ENCODE measurements around the gene LRRIQ1.
"Not testable (repeated sequence)": the region's sequence is repeated elsewhere in the genome, so short reads cannot be mapped to it uniquely, and the experiment has no call there.

The LRRIQ1 gene

DNA sequence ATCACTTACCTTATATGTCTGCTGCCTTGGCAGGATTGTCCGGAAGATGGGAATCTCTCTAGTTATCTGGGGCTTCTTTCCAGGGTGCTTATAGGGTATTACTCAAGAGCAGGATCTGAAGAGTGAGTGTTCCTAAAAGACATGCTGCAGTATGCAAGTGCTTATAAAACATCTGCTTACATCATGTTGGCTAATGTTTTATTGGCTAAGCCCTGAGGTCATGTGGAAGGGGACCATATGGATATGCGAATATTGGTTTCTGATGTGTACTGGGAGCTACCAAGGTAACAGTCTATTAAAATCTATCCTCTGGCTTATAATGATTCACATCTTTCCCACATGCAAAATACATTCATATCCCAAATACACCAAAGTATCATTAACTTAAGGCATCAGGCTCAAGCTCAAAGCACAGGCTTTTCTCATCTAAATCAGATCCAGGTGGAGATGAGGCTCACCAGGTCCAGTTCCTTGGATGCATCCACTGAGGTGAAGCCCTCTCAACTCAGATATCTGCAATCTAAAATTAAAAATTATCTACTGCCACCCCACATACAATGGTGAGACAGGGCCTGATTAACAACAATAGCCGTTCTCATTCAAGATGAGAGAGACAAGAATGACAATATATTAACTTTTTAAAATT, 29.8 kb downstream of the LRRIQ1 start:
- no peak for DNase-seq

DNA sequence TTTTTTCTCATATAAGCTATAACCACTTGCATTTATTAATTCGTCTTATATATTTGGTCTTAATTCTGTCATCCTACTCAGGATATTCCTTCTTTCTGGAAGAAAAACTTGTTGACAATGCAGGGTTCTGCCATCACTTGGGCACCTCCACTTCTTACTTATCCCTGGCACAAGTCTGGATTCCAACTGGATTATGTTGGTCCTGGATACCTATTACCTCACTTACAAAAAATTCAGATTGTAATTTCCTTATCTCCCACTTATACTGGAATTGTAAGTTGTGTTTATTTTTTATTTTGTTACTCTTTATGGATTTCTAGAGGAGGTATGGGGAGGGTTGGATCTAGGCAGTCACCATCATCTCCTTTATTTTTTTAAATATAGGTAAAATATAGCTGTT, 36.7 kb downstream of the LRRIQ1 start:
- no peak for DNase-seq

GRCh38 chr12:85076688-85077430, 40.7 kb downstream of the LRRIQ1 start:
- DNase-seq: peak; percentile 65

GRCh38 chr12:85085066-85085465, 48.9 kb downstream of the LRRIQ1 start:
- DNase-seq: no peak

DNA sequence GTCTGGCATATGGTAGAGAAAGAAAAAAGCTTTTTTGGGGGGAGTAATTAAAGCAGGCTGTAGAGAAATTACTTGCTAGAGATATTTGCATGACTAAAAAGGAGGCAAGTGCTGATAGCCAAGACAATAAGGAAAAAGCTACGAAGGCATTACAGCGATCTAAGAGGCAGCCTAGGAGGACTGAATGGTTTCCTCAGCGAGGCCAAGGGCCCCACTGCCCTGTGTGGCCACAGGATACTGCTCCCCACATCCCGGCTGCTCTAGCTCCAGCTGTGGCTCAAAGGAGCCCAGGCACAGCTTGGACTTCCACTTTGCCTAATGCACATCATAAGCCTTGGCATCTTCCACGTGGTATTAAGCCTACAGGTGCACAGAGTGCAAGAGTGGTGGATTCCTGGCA, 53.6 kb downstream of the LRRIQ1 start:
- DNase-seq: no peak

GRCh38 chr12:85092814-85093370, 56.7 kb downstream of the LRRIQ1 start:
- no peak for DNase-seq

- no peak for DNase-seq
Observed at GRCh38 chr12:85095501-85095900, 59.4 kb downstream of the LRRIQ1 start.

- no peak for DNase-seq
Observed at GRCh38 chr12:85130646-85131045, 94.5 kb downstream of the LRRIQ1 start.

DNA sequence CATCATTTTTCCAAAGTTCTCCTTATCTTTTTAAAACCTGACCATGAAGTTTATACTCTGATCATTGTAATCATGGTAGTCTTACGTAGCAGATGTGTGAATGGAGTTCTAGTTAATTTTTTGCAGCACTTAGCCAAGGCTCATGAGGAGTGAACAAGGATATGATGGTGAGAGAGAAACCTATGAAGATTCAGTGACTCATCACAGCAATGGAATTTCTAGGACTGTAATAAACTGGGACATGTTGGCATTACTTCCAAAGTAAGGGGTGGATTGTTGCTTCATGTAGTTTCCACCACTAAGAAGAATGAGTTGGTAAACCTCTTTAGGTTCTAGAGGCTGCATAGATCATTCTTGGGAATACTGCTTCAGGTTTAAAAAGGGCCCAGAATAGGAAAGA, 102.7 kb downstream of the LRRIQ1 start:
- DNase-seq: no peak

DNA sequence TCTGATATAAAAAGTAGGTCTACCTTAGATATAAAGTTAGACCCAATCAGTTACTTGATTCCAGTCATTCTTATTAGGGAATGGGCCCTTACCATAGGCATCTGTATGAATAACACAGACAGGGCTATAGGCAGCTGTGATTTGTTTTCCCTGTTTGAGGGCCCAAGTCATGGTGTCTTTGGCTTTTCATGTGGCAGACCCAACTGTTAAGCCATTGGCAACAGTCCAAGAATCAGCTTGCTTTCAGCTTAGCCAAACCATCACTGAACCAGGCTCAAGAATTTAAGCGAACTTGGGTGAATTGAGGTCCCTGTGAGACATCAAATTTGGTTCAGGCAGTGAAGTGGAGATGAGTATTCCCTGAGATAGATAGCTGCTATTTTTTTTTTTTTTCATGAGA, 111.2 kb downstream of the LRRIQ1 start:
- DNase-seq: no peak

- DNase-seq: no peak
Observed at GRCh38 chr12:85152311-85152729, 116.2 kb downstream of the LRRIQ1 start.

GRCh38 chr12:85155791-85156190, 119.6 kb downstream of the LRRIQ1 start:
- DNase-seq: peak; percentile 37

DNA sequence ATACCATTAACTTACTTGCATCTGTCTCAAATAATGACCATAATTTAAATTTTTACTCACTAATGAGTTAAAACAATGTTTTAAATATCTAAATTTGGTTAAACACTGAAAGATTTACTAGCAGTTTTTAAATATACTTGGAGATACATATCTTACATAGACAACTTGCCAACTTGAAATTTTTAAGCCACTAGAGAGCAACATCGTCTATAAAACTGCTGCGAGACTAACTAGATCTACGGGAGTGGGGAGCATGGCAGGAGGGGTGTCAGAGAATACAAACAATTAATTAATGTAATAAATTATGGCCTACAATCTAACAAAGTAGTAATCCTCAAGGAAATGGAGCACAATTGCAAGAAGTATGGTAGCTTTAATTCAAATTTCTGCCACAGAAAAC, 120.4 kb downstream of the LRRIQ1 start:
- DNase-seq: no peak

- no peak for DNase-seq
Observed at GRCh38 chr12:85157035-85157603, 121.0 kb downstream of the LRRIQ1 start.

DNA sequence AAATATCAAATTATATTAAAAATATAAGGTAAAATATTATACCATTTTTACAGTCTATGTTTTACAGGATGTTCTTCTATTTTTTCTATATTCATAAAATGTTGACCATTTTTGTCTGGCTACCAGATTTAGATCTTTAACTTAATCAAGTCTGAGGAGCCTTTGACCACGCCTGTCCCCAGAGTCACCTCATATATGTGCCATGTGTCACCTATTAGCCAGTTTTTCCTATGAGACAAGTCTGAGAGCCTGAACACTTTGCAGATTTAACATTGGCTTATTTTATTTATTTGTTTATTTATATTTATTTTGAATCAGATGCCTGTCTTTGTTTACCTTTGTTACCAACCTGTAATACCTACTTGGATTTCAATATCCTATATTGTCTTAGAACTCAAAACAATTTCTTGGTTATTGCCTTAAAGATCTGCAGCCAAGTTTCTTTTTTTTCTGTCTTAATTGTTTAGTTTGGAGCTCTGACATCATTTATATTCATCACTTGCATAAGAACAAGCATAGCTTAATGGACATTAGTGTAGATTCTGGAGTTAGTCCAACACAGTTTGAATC, 127.7 kb downstream of the LRRIQ1 start:
- no peak for DNase-seq

GRCh38 chr12:85179680-85180270, 143.6 kb downstream of the LRRIQ1 start:
- no peak for DNase-seq

- no peak for DNase-seq
Observed at GRCh38 chr12:85182699-85183098, 146.5 kb downstream of the LRRIQ1 start.

GRCh38 chr12:85183855-85184254, 147.7 kb downstream of the LRRIQ1 start:
- DNase-seq: no peak

DNA sequence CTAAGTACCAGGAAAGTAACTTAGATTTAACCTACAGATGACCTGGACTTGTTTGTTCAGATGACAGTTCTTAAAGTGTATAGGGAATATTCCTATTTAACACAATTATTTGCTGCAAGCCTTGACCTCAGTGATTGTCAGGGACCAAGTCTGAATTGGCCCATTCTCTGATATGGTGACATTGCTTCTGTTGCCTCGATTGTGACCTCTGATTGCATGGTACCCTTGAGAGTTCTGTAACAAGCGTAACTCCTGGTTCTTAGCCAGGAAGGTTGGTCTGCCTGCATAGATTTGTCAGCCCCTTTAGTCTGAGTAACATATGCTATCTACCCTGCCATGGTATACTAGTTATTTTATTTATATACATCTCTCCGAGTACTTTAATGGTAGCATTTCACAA, 150.1 kb downstream of the LRRIQ1 start:
- no peak for DNase-seq

DNA sequence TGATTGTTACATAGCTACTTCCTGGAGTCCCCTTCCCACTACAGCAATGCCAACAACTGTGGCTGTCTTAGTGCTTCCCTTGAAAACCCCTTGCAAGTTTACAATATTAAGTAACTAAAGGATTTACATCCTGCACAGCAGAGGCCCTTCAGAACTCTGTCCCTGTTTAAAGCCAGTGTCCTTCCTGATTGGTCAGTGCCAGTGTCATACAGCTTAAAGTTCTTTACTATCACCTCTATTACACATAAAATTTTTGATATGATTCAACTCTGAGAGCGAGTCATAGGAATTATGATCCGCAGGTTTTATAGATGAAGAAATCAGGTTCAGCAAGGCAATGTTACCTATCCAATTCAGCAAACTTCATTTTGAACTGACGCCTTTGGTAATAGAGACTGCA, 152.5 kb downstream of the LRRIQ1 start:
- DNase-seq: no peak

DNA sequence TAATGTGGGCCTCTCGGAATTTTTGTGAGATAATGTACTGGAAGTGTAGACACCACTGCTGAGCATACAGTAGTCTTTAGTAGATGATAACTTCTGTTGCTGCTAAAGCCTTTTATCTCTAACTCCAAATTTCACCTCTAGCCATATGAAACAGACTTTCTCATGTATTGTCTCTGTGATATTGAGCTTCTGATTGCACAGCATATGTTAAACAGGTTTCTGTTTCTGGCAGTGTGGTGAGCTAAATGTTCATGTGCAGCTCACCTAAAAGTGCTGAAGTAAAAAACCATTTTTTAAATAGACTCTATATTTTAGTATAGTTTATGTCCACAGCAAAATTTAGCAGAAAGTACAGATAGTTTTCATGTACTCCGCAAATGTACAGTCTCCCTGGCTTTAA, 154.6 kb downstream of the LRRIQ1 start:
- no peak for DNase-seq

GRCh38 chr12:85203809-85204208, 167.7 kb downstream of the LRRIQ1 start:
- DNase-seq: not testable (repeated sequence)

DNA sequence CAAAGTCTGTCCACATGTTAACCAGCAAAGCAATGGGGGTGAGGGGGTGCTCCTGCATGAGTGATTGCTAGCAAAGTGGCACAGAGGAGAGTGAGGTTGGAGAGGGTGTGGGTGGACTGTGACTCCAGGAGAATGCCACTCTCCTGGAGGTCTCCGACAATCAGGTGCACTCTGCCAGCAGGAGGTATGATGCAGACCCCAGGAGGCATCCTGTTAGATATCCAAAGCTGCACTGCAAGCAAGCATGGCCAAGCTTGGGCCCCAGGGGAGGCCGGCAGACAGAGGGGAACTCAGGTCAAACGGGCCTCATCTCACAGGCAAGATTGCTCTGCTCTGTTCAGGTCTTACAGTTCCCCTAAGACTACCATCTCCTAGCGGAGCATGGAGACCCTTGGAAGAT, 170.4 kb downstream of the LRRIQ1 start:
- no peak for DNase-seq
